GM12801 (cell line): ENCODE results near the gene TMEM184C.

Source experiments
- CTCF ChIP-seq: IDR thresholded peaks from one replicate; pipeline ENCODE4 v1.5.1; 2011; ENCODE audit warnings: control low read depth; ENCODE audit not compliant: insufficient read length; ENCODE audit errors: extremely low read depth

TMEM184C gene

GRCh38 chr4:147581606-147582350 lies 35.4 kb upstream of the TMEM184C start:
- TF ChIP-seq CTCF: no peak

DNA sequence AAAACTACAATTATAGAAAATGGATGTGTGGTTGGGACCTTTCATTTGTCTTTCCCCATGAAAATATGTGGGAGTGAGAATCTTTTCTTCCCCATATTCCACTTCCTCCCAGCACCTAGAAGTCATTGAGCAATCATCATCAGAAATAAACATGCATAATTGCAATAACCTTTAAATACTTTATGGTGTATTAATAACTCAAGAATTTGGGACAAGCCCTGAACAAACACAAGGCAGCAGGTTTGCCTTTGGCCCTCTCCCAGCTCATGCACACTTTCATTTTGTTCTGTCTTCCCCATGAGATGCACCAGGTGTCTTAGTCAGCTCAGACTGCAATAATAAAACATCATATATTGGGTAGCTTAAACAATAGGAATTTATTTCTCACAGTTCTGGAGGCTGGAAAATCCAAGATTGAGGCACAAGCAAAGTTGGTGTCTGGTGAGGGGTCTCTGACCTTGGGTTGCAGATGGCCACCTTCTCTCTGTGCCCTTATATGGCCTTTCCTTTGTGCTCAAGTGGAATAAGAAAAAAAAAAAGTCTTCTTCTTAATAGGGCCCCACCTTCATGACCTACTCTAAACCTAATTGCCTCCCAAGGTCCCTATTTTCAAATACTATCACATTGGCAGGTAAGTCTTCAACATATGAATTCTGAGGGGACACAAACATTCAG lies 34.7 kb upstream of the TMEM184C start:
- TF ChIP-seq CTCF: no peak

DNA sequence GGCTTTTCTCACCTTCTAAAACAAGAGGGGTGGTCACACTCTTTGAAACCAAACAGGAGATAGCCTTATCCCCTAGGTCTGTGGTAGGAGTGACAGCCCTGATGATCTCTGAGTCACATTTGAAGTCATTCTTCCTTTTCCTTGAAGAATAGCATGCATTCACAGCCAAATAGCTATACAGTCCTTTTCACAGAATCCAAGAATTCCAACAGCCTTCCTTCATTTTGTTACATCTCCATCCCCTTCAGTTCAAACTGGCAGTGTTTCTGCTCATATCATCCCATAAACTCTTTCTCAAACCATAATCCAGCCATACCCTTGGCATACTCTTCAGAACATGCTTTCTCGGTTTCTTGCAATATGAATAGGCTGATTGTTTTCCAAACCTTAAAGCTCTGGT lies 33.3 kb upstream of the TMEM184C start:
- no peak for TF ChIP-seq CTCF

DNA sequence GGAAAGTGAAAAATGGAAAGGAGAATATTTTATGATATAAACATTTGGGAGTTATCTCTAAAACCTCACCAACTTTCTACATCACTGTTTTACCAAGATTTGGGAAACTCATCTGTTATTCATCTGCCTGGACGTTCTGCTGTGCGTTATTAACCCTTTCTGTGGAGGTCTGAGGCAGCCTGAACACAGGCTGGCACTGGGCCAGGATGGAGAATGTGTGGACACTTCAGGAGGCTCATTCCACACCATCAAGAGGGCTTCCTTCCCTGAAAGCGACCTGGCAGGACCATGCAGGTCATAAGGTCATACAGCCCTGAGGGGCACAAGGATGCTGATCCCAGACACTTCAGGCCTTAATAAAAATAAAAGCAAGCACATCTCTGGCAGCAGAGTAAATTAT lies 31.2 kb upstream of the TMEM184C start:
- TF ChIP-seq CTCF: no peak

- TF ChIP-seq CTCF: no peak
Measured at GRCh38 chr4:147586637-147587036, 30.6 kb upstream of the TMEM184C start.

GRCh38 chr4:147587041-147587440 lies 30.2 kb upstream of the TMEM184C start:
- no peak for TF ChIP-seq CTCF

GRCh38 chr4:147589586-147589985 lies 27.6 kb upstream of the TMEM184C start:
- TF ChIP-seq CTCF: no peak
